Astrocyte (in vitro differentiated cells and primary cell): ENCODE data around the gene FA2H. TPM values are rescaled to one million over a fixed set of nuclear protein-coding genes. Genes with fewer than 3 reads are reported as not detected.

Experiments
- DNase-seq: peaks from one replicate; pipeline ENCODE4 v3.0.0-alpha.2; 2010; ENCODE audit warnings: low read depth
- FAIRE-seq: peaks from 2 replicates; lab custom pipeline; 2011; peaks lifted over from hg19 to GRCh38; lab: Jason Lieb, UNC
- H2AFZ ChIP-seq: 2 replicates; pipeline ENCODE4 v1.6.0; 2012; ENCODE audit warnings: low read depth, low read length, inconsistent platforms
- H3K27ac ChIP-seq: 2 replicates; pipeline ENCODE4 v1.5.1; 2011; ENCODE audit warnings: low read depth, low read length, inconsistent platforms
- H3K27me3 ChIP-seq: 2 replicates; pipeline ENCODE4 v1.6.0; 2011; ENCODE audit warnings: low read length, inconsistent platforms; ENCODE audit not compliant: insufficient read depth
- H3K36me3 ChIP-seq: 2 replicates; pipeline ENCODE4 v1.5.1; 2011; ENCODE audit warnings: low read length, inconsistent platforms; ENCODE audit not compliant: insufficient read depth
- H3K4me1 ChIP-seq: 2 replicates; pipeline ENCODE4 v1.5.1; 2011; ENCODE audit warnings: low read length, inconsistent platforms; ENCODE audit not compliant: insufficient read depth
- H3K4me2 ChIP-seq: 2 replicates; pipeline ENCODE4 v1.6.0; 2012; ENCODE audit warnings: low read length, inconsistent platforms
- H3K4me3 ChIP-seq: 2 replicates; pipeline ENCODE4 v1.5.1; 2011; ENCODE audit warnings: low read depth, mild to moderate bottlenecking, low read length, inconsistent platforms; ENCODE audit not compliant: insufficient read depth
- H3K79me2 ChIP-seq: 2 replicates; pipeline ENCODE4 v1.6.0; 2012; ENCODE audit warnings: mild to moderate bottlenecking, low read length, inconsistent platforms; ENCODE audit not compliant: insufficient read depth
- H3K9ac ChIP-seq: 2 replicates; pipeline ENCODE4 v1.6.0; 2012; ENCODE audit warnings: mild to moderate bottlenecking, low read length, inconsistent platforms
- H3K9me3 ChIP-seq: 2 replicates; pipeline ENCODE4 v1.5.1; 2012; ENCODE audit warnings: low read depth, mild to moderate bottlenecking, low read length, inconsistent platforms; ENCODE audit not compliant: insufficient read depth
- H4K20me1 ChIP-seq: 2 replicates; pipeline ENCODE4 v1.6.0; 2012; ENCODE audit warnings: low read length, inconsistent platforms; ENCODE audit not compliant: insufficient read depth
- H3K27ac Mint-ChIP-seq: one replicate; pipeline ENCODE4 v1.8.0; 2021; ENCODE audit warnings: mild to moderate bottlenecking, mixed read lengths; ENCODE audit not compliant: unreplicated experiment
- H3K27me3 Mint-ChIP-seq: one replicate; pipeline ENCODE4 v1.8.0; 2021; ENCODE audit warnings: low read depth, mixed read lengths; ENCODE audit not compliant: unreplicated experiment
- H3K36me3 Mint-ChIP-seq: one replicate; pipeline ENCODE4 v1.8.0; 2021; ENCODE audit warnings: low read depth, mixed read lengths; ENCODE audit not compliant: unreplicated experiment
- H3K4me1 Mint-ChIP-seq: one replicate; pipeline ENCODE4 v1.8.0; 2021; ENCODE audit warnings: low read depth, mixed read lengths; ENCODE audit not compliant: unreplicated experiment
- H3K4me3 Mint-ChIP-seq: one replicate; pipeline ENCODE4 v1.8.0; 2021; ENCODE audit warnings: mild to moderate bottlenecking, moderate library complexity, mixed read lengths; ENCODE audit not compliant: unreplicated experiment
- H3K9me3 Mint-ChIP-seq: one replicate; pipeline ENCODE4 v1.8.0; 2021; ENCODE audit warnings: mild to moderate bottlenecking, mixed read lengths; ENCODE audit not compliant: unreplicated experiment
- CTCF ChIP-seq: IDR thresholded peaks from 2 replicates; pipeline ENCODE4 v1.5.1; 2011; ENCODE audit warnings: low read depth, mild to moderate bottlenecking, inconsistent platforms, low read length, moderate library complexity; ENCODE audit not compliant: insufficient read depth
- EZH2 ChIP-seq: IDR thresholded peaks from 2 replicates; pipeline ENCODE4 v1.6.1; 2012; ENCODE audit warnings: mild to moderate bottlenecking, low read length, inconsistent platforms; ENCODE audit not compliant: insufficient read depth
- total RNA-seq: library from RNA; stranded (reverse); gene quantifications from 2 replicates; pipeline ENCODE4 v1.2.1, GENCODE V29; 2021

FA2H gene
- total RNA-seq, 1 donor from 2014 or later, result 0.14 TPM

GRCh38 chr16:74731853-74732477 is 42.7 kb downstream of the FA2H start:
- H3K27ac Mint-ChIP-seq, result no peak overlapping the region
- no peak for TF ChIP-seq EZH2

GRCh38 chr16:74729783-74730683 is 44.6 kb downstream of the FA2H start:
- no peak for FAIRE-seq
- H2AFZ ChIP-seq, result peak overlapping the region; percentile 57

More at GRCh38 chr16:74731853-74732477, 42.7 kb downstream of the FA2H start:
- Histone ChIP-seq H3K4me1 (no peaks in the 10 kb centered on the region), H4K20me1 (no peaks in the 10 kb centered on the region), H3K4me2 (no peak overlapping the region), H2AFZ (no peak overlapping the region), H3K4me3 (no peak overlapping the region), H3K27ac (no peak overlapping the region), H3K9me3 (peaks cover 1% of the 10 kb centered on the region), H3K9ac (no peak overlapping the region), H3K79me2 (no peaks in the 10 kb centered on the region), H3K36me3 (no peaks in the 10 kb centered on the region), H3K27me3 (no peaks in the 10 kb centered on the region)
- no peak for FAIRE-seq
- Mint-ChIP-seq H3K4me1 (peaks cover 20% of the 10 kb centered on the region), H3K4me3 (no peak overlapping the region), H3K36me3 (no peaks in the 10 kb centered on the region), H3K27me3 (peaks cover 11% of the 10 kb centered on the region), H3K9me3 (no peaks in the 10 kb centered on the region)
- DNase-seq, result no peak

More at GRCh38 chr16:74729783-74730683, 44.6 kb downstream of the FA2H start:
- H3K79me2 ChIP-seq, result no peaks in the 10 kb centered on the region
- Mint-ChIP-seq H3K27ac (no peak overlapping the region), H3K36me3 (peaks cover 5% of the 10 kb centered on the region), H3K27me3 (peaks cover 13% of the 10 kb centered on the region), H3K4me1 (peaks cover 15% of the 10 kb centered on the region), H3K4me3 (no peak overlapping the region), H3K9me3 (peaks cover 6% of the 10 kb centered on the region)
- H3K9ac ChIP-seq, result no peak overlapping the region
- H3K27me3 ChIP-seq, result no peaks in the 10 kb centered on the region
- peaks cover 4% of the 10 kb centered on the region for H3K4me1 ChIP-seq
- H3K9me3 ChIP-seq, result peaks cover 4% of the 10 kb centered on the region
- no peak overlapping the region for H3K4me2 ChIP-seq
- H3K27ac ChIP-seq, result no peak overlapping the region
- TF ChIP-seq EZH2 (no peak), CTCF (no peak)
- no peaks in the 10 kb centered on the region for H3K36me3 ChIP-seq
- H3K4me3 ChIP-seq, result no peak overlapping the region
- H4K20me1 ChIP-seq, result no peaks in the 10 kb centered on the region
- DNase-seq, result no peak
